ENCODE data around the gene LRRC71.

Gene LRRC71

DNA sequence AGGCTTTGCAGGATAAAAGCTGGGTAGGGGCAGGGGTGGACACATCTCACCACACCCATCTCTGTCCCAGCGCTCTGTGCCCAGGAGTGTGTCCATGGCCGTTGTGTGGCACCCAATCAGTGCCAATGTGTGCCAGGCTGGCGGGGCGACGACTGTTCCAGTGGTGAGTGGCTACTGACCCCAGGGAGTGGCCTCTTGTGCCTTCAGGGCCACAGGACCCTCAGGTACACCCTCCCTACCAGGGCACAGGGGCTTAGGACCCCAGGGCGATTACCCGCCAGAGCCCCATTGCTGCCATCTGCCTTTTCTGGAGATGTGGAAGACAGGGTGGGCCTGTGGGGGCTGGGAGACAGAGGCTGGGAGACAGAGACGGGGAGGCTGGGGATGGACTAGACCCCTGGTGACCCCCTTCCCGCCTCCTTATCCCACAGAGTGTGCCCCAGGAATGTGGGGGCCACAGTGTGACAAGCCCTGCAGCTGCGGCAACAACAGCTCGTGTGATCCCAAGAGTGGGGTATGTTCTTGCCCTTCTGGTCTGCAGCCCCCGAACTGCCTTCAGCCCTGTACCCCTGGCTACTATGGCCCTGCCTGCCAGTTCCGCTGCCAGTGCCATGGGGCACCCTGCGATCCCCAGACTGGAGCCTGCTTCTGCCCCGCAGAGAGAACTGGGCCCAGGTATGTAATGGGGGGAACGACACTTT, 14.1 kb upstream of the LRRC71 start (continued):
- no peak for TF ChIP-seq KLF9 (tag by site-specific recombination; IDR thresholded peaks at IDR 0.05; ENCODE audit: low read depth)
- TF ChIP-seq KLF10 (tag by site-specific recombination; IDR thresholded peaks at IDR 0.05), result no peak
- TF ChIP-seq, protein P1, sequence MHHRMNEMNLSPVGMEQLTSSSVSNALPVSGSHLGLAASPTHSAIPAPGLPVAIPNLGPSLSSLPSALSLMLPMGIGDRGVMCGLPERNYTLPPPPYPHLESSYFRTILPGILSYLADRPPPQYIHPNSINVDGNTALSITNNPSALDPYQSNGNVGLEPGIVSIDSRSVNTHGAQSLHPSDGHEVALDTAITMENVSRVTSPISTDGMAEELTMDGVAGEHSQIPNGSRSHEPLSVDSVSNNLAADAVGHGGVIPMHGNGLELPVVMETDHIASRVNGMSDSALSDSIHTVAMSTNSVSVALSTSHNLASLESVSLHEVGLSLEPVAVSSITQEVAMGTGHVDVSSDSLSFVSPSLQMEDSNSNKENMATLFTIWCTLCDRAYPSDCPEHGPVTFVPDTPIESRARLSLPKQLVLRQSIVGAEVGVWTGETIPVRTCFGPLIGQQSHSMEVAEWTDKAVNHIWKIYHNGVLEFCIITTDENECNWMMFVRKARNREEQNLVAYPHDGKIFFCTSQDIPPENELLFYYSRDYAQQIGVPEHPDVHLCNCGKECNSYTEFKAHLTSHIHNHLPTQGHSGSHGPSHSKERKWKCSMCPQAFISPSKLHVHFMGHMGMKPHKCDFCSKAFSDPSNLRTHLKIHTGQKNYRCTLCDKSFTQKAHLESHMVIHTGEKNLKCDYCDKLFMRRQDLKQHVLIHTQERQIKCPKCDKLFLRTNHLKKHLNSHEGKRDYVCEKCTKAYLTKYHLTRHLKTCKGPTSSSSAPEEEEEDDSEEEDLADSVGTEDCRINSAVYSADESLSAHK (tag by site-specific recombination; IDR thresholded peaks at IDR 0.05), result no peak
- no peak for TF ChIP-seq RBAK (tag by site-specific recombination; IDR thresholded peaks at IDR 0.05)
- no peak for TF ChIP-seq ZFP41 (tag by site-specific recombination; IDR thresholded peaks at IDR 0.05; ENCODE audit: borderline replicate concordance)
- TF ChIP-seq ZNF292 (tag by site-specific recombination; IDR thresholded peaks at IDR 0.05; ENCODE audit: borderline replicate concordance, low read depth), result no peak
- no peak for TF ChIP-seq HOXA7 (CRISPR knock-in tag; IDR thresholded peaks at IDR 0.05; ENCODE audit: borderline replicate concordance)
- TF ChIP-seq ZNF837 (tag by site-specific recombination; IDR thresholded peaks at IDR 0.05), result no peak
- TF ChIP-seq, protein P2, sequence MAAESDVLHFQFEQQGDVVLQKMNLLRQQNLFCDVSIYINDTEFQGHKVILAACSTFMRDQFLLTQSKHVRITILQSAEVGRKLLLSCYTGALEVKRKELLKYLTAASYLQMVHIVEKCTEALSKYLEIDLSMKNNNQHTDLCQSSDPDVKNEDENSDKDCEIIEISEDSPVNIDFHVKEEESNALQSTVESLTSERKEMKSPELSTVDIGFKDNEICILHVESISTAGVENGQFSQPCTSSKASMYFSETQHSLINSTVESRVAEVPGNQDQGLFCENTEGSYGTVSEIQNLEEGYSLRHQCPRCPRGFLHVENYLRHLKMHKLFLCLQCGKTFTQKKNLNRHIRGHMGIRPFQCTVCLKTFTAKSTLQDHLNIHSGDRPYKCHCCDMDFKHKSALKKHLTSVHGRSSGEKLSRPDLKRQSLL (tag by site-specific recombination; IDR thresholded peaks at IDR 0.05), result no peak
- TF ChIP-seq MZF1 (tag by site-specific recombination; IDR thresholded peaks at IDR 0.05; ENCODE audit: borderline replicate concordance), result no peak

DNA sequence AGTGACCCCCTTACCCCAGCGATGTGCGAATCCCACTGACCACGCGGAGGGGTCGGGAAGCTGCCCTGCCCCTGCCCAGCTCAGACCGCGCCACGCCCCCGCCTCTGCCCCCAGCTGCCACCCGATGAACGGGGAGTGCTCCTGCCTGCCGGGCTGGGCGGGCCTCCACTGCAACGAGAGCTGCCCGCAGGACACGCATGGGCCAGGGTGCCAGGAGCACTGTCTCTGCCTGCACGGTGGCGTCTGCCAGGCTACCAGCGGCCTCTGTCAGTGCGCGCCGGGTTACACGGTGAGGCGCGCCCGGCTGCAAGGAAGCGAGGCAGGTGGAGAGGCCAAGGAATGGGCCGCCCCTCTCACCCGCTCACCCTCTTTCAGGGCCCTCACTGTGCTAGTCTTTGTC, 11.9 kb upstream of the LRRC71 start:
- POLR2A ChIA-PET, result no interaction called here
- TF ChIP-seq OVOL3 (tag by site-specific recombination; IDR thresholded peaks at IDR 0.05) (no peak), ZNF677 (tag by site-specific recombination; IDR thresholded peaks at IDR 0.05) (no peak), ZNF561 (tag by site-specific recombination; IDR thresholded peaks at IDR 0.05; ENCODE audit: borderline replicate concordance) (no peak), ZNF785 (tag by site-specific recombination; IDR thresholded peaks at IDR 0.05) (no peak), RBAK (tag by site-specific recombination; IDR thresholded peaks at IDR 0.05) (no peak), ZNF157 (tag by site-specific recombination; IDR thresholded peaks at IDR 0.05) (no peak), ZNF366 (tag by site-specific recombination; conservative IDR thresholded peaks at IDR 0.05) (no peak), MZF1 (tag by site-specific recombination; IDR thresholded peaks at IDR 0.05; ENCODE audit: borderline replicate concordance) (no peak), ZNF776 (tag by site-specific recombination; IDR thresholded peaks at IDR 0.05; ENCODE audit: borderline replicate concordance) (no peak), ZNF121 (tag by site-specific recombination; IDR thresholded peaks at IDR 0.05) (no peak), ZNF623 (tag by site-specific recombination; IDR thresholded peaks at IDR 0.05) (no peak), ZNF16 (tag by site-specific recombination; IDR thresholded peaks at IDR 0.05; ENCODE audit: low read depth) (no peak), ZNF560 (tag by site-specific recombination; IDR thresholded peaks at IDR 0.05; ENCODE audit: borderline replicate concordance) (no peak), ZNF76 (tag by site-specific recombination; IDR thresholded peaks at IDR 0.05; ENCODE audit: borderline replicate concordance, low read depth) (no peak)
- TF ChIP-seq, protein P3, sequence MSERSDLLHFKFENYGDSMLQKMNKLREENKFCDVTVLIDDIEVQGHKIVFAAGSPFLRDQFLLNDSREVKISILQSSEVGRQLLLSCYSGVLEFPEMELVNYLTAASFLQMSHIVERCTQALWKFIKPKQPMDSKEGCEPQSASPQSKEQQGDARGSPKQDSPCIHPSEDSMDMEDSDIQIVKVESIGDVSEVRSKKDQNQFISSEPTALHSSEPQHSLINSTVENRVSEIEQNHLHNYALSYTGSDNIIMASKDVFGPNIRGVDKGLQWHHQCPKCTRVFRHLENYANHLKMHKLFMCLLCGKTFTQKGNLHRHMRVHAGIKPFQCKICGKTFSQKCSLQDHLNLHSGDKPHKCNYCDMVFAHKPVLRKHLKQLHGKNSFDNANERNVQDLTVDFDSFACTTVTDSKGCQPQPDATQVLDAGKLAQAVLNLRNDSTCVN (tag by site-specific recombination; optimal IDR thresholded peaks at IDR 0.05), result no peak
- TF ChIP-seq, protein P4, sequence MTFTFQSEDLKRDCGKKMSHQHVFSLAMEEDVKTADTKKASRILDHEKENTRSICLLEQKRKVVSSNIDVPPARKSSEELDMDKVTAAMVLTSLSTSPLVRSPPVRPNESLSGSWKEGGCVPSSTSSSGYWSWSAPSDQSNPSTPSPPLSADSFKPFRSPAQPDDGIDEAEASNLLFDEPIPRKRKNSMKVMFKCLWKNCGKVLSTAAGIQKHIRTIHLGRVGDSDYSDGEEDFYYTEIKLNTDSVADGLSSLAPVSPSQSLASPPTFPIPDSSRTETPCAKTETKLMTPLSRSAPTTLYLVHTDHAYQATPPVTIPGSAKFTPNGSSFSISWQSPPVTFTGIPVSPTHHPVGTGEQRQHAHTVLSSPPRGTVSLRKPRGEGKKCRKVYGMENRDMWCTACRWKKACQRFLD (tag by site-specific recombination; IDR thresholded peaks at IDR 0.05), result no peak
- TF ChIP-seq, protein P5, sequence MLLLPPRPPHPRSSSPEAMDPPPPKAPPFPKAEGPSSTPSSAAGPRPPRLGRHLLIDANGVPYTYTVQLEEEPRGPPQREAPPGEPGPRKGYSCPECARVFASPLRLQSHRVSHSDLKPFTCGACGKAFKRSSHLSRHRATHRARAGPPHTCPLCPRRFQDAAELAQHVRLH (tag by site-specific recombination; IDR thresholded peaks at IDR 0.05), result no peak
- Histone ChIP-seq H3K27ac (ENCODE audit: extremely low read depth, low read depth, low read length) (no peak overlapping the region), H3K4me1 (ENCODE audit: control insufficient read depth, insufficient read depth, low read length) (no peaks in the 10 kb centered on the region), H3K36me3 (ENCODE audit: control insufficient read depth in 2 of 2, insufficient read depth in 1 of 2, low read length in 2 of 2) (no peaks in the 10 kb centered on the region), H3K4me3 (ENCODE audit: low read depth, low read length) (no peak overlapping the region), H3K9me3 (ENCODE audit: control insufficient read depth, insufficient read depth, low read depth, low read length) (no peaks in the 10 kb centered on the region)
- CTCF ChIA-PET, result interaction anchor here (1.7 kb wide), 1 partner anchor 166 kb away, joined by 5 read pairs; no protein-coding TSS in a partner anchor
